Glutamatergic neuron (in vitro differentiated cells): ENCODE results near the gene LCNL1. TPM values are rescaled to one million over a fixed set of nuclear protein-coding genes. Genes with fewer than 3 reads are reported as not detected.

Experiments used
- DNase-seq: peaks from one replicate; pipeline ENCODE4 v3.0.0; 2022
- H3K27ac Mint-ChIP-seq: one replicate; pipeline ENCODE4 v1.8.0; 2020; ENCODE audit warnings: mild to moderate bottlenecking, mixed read lengths, inconsistent platforms; ENCODE audit not compliant: unreplicated experiment
- H3K27me3 Mint-ChIP-seq: one replicate; pipeline ENCODE4 v1.8.0; 2020; ENCODE audit warnings: mild to moderate bottlenecking, moderate library complexity, mixed read lengths, inconsistent platforms; ENCODE audit not compliant: unreplicated experiment
- H3K36me3 Mint-ChIP-seq: one replicate; pipeline ENCODE4 v1.8.0; 2020; ENCODE audit warnings: mild to moderate bottlenecking, mixed read lengths, inconsistent platforms; ENCODE audit not compliant: unreplicated experiment
- H3K4me1 Mint-ChIP-seq: one replicate; pipeline ENCODE4 v1.8.0; 2020; ENCODE audit warnings: mild to moderate bottlenecking, low read depth, mixed read lengths, inconsistent platforms; ENCODE audit not compliant: unreplicated experiment
- H3K4me3 Mint-ChIP-seq: one replicate; pipeline ENCODE4 v1.8.0; 2020; ENCODE audit warnings: mild to moderate bottlenecking, mixed read lengths, inconsistent platforms; ENCODE audit not compliant: unreplicated experiment
- H3K9me3 Mint-ChIP-seq: one replicate; pipeline ENCODE4 v1.8.0; 2020; ENCODE audit warnings: mild to moderate bottlenecking, moderate library complexity, mixed read lengths, inconsistent platforms; ENCODE audit not compliant: unreplicated experiment
- total RNA-seq: library from RNA; stranded (reverse); fragmentation: NEBNext Ultra II Directional; extraction: Animal tissue kit (Norgen Biotek cat#: 25700); gene quantifications from one replicate; pipeline ENCODE4 v1.2.1, GENCODE V29; 2021; ENCODE audit not compliant: unreplicated experiment
- TF ChIP-seq, protein P1 (sequence below): fragments of 200-600 bp; sonication (generic); IDR thresholded peaks from one replicate; pipeline ENCODE4 v1.5.0; 2021; ENCODE audit not compliant: partially characterized antibody, unreplicated experiment

The LCNL1 gene
- total RNA-seq, 1 donor from 2014 or later = not detected

GRCh38 chr9:136953771-136954269 is 29.0 kb upstream of the LCNL1 start:
- Mint-ChIP-seq H3K36me3 (no peaks in the 10 kb centered on the region), H3K27ac (no peak overlapping the region), H3K9me3 (peaks cover 10% of the 10 kb centered on the region), H3K4me1 (no peaks in the 10 kb centered on the region), H3K4me3 (no peak overlapping the region), H3K27me3 (peaks cover 4% of the 10 kb centered on the region)
- DNase-seq = peak; percentile 17
- TF ChIP-seq, protein P1, sequence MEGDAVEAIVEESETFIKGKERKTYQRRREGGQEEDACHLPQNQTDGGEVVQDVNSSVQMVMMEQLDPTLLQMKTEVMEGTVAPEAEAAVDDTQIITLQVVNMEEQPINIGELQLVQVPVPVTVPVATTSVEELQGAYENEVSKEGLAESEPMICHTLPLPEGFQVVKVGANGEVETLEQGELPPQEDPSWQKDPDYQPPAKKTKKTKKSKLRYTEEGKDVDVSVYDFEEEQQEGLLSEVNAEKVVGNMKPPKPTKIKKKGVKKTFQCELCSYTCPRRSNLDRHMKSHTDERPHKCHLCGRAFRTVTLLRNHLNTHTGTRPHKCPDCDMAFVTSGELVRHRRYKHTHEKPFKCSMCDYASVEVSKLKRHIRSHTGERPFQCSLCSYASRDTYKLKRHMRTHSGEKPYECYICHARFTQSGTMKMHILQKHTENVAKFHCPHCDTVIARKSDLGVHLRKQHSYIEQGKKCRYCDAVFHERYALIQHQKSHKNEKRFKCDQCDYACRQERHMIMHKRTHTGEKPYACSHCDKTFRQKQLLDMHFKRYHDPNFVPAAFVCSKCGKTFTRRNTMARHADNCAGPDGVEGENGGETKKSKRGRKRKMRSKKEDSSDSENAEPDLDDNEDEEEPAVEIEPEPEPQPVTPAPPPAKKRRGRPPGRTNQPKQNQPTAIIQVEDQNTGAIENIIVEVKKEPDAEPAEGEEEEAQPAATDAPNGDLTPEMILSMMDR = no peak

DNA sequence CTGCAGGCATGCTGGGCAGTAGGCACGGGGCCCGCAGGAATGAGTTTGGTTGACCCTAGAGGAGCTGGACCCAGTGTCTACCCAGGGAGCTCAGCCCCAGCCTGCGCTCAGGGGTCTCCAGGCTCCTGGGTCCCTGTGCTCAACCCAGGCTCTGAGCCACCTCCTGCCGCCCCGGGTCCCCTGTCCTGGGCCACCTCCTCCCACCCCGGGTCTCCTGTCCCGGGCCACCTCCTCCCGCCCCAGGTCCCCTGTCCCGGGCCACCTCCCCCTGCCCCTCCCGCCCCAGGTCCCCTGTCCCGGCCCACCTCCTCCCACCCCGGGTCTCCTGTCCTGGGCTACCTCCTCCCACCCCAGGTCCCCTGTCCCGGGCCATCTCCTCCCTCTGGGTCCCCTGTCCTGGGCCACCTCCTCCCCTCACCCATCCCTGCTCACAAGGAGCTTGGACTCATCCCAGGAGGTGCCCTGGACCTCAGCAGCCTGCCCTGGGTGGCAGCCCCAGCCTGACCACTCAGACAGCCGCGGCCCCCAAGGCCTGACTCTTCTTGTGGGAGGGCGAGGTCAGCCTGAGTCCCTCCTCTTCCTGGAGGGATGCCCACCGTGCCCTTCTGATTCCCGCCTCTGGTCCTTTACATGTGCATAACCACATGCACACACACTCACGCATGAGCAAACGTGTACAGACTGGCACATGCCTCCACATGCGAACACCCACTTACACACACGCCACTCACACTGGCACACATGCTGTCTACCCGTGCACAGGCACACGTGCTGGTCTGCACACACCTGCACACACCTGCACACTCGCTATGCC is 28.3 kb upstream of the LCNL1 start:
- Mint-ChIP-seq H3K9me3 (peaks cover 10% of the 10 kb centered on the region), H3K27ac (no peak overlapping the region)

DNA sequence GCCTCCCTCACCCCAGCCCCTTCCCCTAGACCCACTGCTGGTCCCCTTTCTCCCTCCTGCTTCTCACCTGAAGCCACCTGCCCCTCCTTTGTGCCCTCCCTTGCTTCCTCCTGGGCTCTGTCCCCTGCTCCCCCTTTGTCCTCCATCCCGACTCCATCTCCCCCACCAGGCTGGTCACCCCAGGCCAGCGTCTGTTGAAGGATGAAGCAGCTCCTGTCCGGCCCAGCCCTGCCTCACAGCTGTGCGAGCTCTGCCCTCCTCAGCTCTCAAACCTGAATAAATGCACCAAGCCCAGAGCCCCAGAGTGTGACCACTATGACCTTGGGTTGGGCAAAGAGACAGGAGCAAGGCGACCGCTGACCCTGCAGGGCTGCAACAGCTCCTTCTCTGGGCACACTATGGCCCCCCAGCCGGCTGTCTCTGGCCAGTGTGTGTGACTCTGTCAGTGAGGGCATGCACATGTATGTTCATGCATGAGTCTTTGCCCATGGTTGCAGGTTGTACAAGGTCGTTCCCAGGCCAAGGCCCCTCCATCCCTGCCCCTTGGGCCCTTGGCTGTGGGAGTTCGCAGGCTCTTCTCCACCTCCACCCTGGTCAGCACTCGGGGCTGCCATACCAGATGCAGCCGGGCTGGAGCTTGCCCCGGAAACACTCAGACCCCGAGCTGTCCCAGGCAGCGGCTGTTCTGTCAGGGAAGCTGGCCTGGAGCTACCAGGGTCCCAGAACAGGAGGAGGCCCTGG is 27.4 kb upstream of the LCNL1 start:
- DNase-seq = peak; percentile 14
- peaks cover 10% of the 10 kb centered on the region for H3K9me3 Mint-ChIP-seq
- TF ChIP-seq, protein P1 = no peak
- no peak overlapping the region for H3K27ac Mint-ChIP-seq
- peaks cover 4% of the 10 kb centered on the region for H3K27me3 Mint-ChIP-seq
- H3K4me1 Mint-ChIP-seq = no peaks in the 10 kb centered on the region
- no peaks in the 10 kb centered on the region for H3K36me3 Mint-ChIP-seq
- H3K4me3 Mint-ChIP-seq = no peak overlapping the region

More for the DNA sequence above, 28.3 kb upstream of the LCNL1 start:
- TF ChIP-seq, protein P1 = no peak
- Mint-ChIP-seq H3K27me3 (peaks cover 4% of the 10 kb centered on the region), H3K4me3 (no peak overlapping the region), H3K36me3 (no peaks in the 10 kb centered on the region), H3K4me1 (no peaks in the 10 kb centered on the region)
- DNase-seq = peak; percentile 19

- Mint-ChIP-seq H3K27me3 (peaks cover 4% of the 10 kb centered on the region), H3K27ac (no peak overlapping the region), H3K9me3 (peaks cover 10% of the 10 kb centered on the region), H3K4me3 (no peak overlapping the region), H3K36me3 (no peaks in the 10 kb centered on the region), H3K4me1 (no peaks in the 10 kb centered on the region)
- no peak for DNase-seq
- TF ChIP-seq, protein P1 = no peak
Observed at GRCh38 chr9:136955943-136956335, 26.9 kb upstream of the LCNL1 start.
